Spleen (tissue), 11 donors: Measurements from ENCODE around the gene SLC28A3. TPM values are rescaled to one million over a fixed set of nuclear protein-coding genes. Genes with fewer than 3 reads are reported as not detected.

Source experiments
- DNase-seq: peaks from one replicate; pipeline ENCODE4 v3.0.0-alpha.2; 2020
- H3K27ac ChIP-seq, 8 donors: fragments of 200-600 bp; sonication (generic) in 7 of 8; 1 replicate in 4 of 8; 2 replicates in 4 of 8; pipeline versions ENCODE4 v1.5.0 to v1.8.0; 2016 to 2021; ENCODE audit warnings: inconsistent platforms in 4 of 8, mild to moderate bottlenecking in 4 of 8, moderate library complexity in 1 of 8
- H3K27me3 ChIP-seq, 7 donors: fragments of 200-600 bp; sonication (generic) in 6 of 7; replicated peaks in 1 of 7; 1 replicate in 4 of 7; 2 replicates in 3 of 7; pipeline versions ENCODE4 v1.5.0 to v1.8.0; 2016 to 2021; ENCODE audit warnings: inconsistent platforms in 3 of 7, mild to moderate bottlenecking in 1 of 7
- H3K36me3 ChIP-seq, 6 donors: fragments of 200-600 bp; sonication (generic) in 5 of 6; 1 replicate in 4 of 6; 2 replicates in 2 of 6; pipeline versions ENCODE4 v1.5.0 to v1.8.0; 2016 to 2021; ENCODE audit warnings: inconsistent platforms in 2 of 6
- H3K4me1 ChIP-seq, 6 donors: fragments of 200-600 bp; sonication (generic) in 5 of 6; 1 replicate in 3 of 6; 2 replicates in 3 of 6; pipeline versions ENCODE4 v1.5.0 to v1.8.0; 2016 to 2021; ENCODE audit warnings: inconsistent platforms in 3 of 6
- H3K4me3 ChIP-seq, 8 donors: fragments of 200-600 bp; sonication (generic) in 7 of 8; 1 replicate in 4 of 8; 2 replicates in 4 of 8; pipeline versions ENCODE4 v1.5.0 to v1.8.0; 2016 to 2021; ENCODE audit warnings: inconsistent platforms in 4 of 8, mild to moderate bottlenecking in 4 of 8, moderate library complexity in 2 of 8
- H3K9me3 ChIP-seq, 8 donors: fragments of 200-600 bp; sonication (generic) in 7 of 8; 1 replicate in 4 of 8; 2 replicates in 4 of 8; pipeline versions ENCODE4 v1.5.0 to v1.8.0; 2016 to 2021; ENCODE audit warnings: inconsistent platforms in 4 of 8
- POLR2A ChIP-seq, 3 donors: fragments of 450-650 bp; IDR thresholded peaks; one replicate each; pipeline ENCODE4 v1.5.1; 2017; ENCODE audit warnings: antibody characterized with exemption in 3 of 3, mild to moderate bottlenecking in 1 of 3
- POLR2AphosphoS5 ChIP-seq, 3 donors: sonication (generic); formaldehyde crosslinking; IDR thresholded peaks; one replicate each; pipeline ENCODE4 v1.5.1; 2017; ENCODE audit warnings: antibody characterized with exemption in 3 of 3
- WGBS, 5 donors: extraction: QIAGEN DNeasy Blood & Tissue Kit in 3 of 5; methylation state at CpG; one replicate each; pipeline versions ENCODE4 v1.1.5 to v1.1.7; 2013 to 2018; 5-methylcytosine and 5-hydroxymethylcytosine counted together
- intact Hi-C: fragments of 100-400 bp; cut with DNase I; formaldehyde crosslinking; loops from one replicate; pipeline ENCODE4 v1.15.0; 2023; ENCODE audit warnings: low total_unique reads
- polyA plus RNA-seq, 3 donors: library from polyadenylated mRNA; stranded (reverse); fragments of 200-250 nt; gene quantifications; one replicate each; pipeline ENCODE4 v1.2.1, GENCODE V29; 2013
- total RNA-seq, 7 donors: library from RNA; depleted of rRNA in 3 of 7; stranded (reverse); fragments of >200 nt in 3 of 7; fragmentation: NEBNext Ultra II Directional in 4 of 7; extraction: Animal tissue kit (Norgen Biotek cat#: 25700) in 4 of 7; gene quantifications; one replicate each; pipeline versions ENCODE4 v1.1.0 to v1.2.1, GENCODE V29; 2016 to 2021
- TF ChIP-seq, protein P1 (sequence below), 11 experiments: fragments of 200-600 bp in 7 of 11; fragments of 450-650 bp in 4 of 11; sonication (generic) in 4 of 11; IDR thresholded peaks in 8 of 11; conservative IDR thresholded peaks in 3 of 11; 1 replicate in 7 of 11; 2 replicates in 4 of 11; pipeline versions ENCODE4 v1.4.0 to v1.8.0; 2016 to 2021; ENCODE audit warnings: antibody characterized with exemption in 11 of 11, inconsistent platforms in 4 of 11, mild to moderate bottlenecking in 1 of 11
- donor health status: healthy with polysubstance abuse.
- donor health status: DM: no; HTN: no; CAD: no; lungs with moderate emphysema.
- donor health status: DM: no; HTN: no; CAD: no.
- donor health status: Bipolar disorder and iron deficiency.
- donor health status: healthy.
- donor health status: DM: no; HTN: no; CAD: no.
- donor health status: DM: yes; HTN: yes; CAD: no.

Gene SLC28A3
- total and polyA plus RNA-seq, 10 donors: 0.06 to 1.2 (median 0.57) TPM; not detected in 1

DNA sequence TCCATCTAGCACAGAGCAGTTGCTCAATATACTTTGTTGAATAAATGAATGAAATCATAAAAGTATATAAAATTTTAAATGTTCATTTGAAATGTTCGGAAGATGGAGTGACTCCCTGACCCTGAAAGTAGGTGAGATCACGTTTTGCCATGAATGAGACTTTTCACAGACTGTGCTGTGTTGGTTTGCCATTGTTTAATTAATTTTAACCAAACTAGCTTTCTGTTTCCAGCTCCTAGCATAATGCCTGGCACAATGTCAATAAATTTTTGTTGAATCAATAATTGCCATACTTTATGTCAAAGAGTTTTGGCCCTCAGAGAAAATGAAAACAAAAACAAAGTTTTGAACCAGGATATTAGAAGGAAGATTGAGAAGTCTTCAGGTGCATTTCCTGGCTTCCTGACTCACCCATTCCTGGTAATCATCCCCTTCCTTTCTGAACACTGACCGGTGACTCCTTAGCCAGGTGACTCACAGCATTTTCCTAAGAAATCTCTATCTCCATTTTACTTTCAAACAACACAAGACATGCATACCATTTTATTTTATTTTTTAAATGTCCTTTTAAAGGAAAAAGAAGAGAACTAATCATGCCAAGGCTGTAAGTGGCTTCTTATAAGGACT lies 15.1 kb downstream of the SLC28A3 start:
- Histone ChIP-seq H3K27ac (no peak overlapping the region), H3K9me3 (peaks cover 0 to 24% (median 12%) of the 10 kb centered on the region in 8 donors), H3K4me3 (no peak overlapping the region), H3K27me3 (no peaks in the 10 kb centered on the region), H3K4me1 (peaks cover 0 to 16% (median 1%) of the 10 kb centered on the region in 6 donors), H3K36me3 (no peaks in the 10 kb centered on the region)
- DNase-seq: no peak
- intact Hi-C loops: no loop called here
- TF ChIP-seq, protein P1, sequence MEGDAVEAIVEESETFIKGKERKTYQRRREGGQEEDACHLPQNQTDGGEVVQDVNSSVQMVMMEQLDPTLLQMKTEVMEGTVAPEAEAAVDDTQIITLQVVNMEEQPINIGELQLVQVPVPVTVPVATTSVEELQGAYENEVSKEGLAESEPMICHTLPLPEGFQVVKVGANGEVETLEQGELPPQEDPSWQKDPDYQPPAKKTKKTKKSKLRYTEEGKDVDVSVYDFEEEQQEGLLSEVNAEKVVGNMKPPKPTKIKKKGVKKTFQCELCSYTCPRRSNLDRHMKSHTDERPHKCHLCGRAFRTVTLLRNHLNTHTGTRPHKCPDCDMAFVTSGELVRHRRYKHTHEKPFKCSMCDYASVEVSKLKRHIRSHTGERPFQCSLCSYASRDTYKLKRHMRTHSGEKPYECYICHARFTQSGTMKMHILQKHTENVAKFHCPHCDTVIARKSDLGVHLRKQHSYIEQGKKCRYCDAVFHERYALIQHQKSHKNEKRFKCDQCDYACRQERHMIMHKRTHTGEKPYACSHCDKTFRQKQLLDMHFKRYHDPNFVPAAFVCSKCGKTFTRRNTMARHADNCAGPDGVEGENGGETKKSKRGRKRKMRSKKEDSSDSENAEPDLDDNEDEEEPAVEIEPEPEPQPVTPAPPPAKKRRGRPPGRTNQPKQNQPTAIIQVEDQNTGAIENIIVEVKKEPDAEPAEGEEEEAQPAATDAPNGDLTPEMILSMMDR (IDR thresholded peaks at IDR 0.05 in 8 of 11, conservative IDR thresholded peaks at IDR 0.05 in 3 of 11): no peak
- TF ChIP-seq POLR2AphosphoS5 (IDR thresholded peaks at IDR 0.05): no peak
- WGBS, 5 donors: 78 to 90% (median 79%) methylated on average over 3 of the region's 3 CpGs

- H3K27ac ChIP-seq: peak overlapping the region in 4 of 8 donors; percentile 32 to 80 (median 69)
- H3K9me3 ChIP-seq: peaks cover 0 to 24% (median 12%) of the 10 kb centered on the region in 8 donors
- TF ChIP-seq POLR2AphosphoS5 (IDR thresholded peaks at IDR 0.05): no peak
- TF ChIP-seq POLR2A (IDR thresholded peaks at IDR 0.05): no peak
- H3K4me1 ChIP-seq: peaks cover 0 to 16% (median 1%) of the 10 kb centered on the region in 6 donors
- H3K36me3 ChIP-seq: no peaks in the 10 kb centered on the region
- no peak overlapping the region for H3K4me3 ChIP-seq
- no peaks in the 10 kb centered on the region for H3K27me3 ChIP-seq
- intact Hi-C loops: no loop called here
- no peak for DNase-seq
Observed at GRCh38 chr9:84324811-84325210, 15.7 kb downstream of the SLC28A3 start.

GRCh38 chr9:84323858-84324257 lies 16.7 kb downstream of the SLC28A3 start:
- WGBS, 5 donors: 31 to 59% (median 57%) methylated on average over 2 of the region's 2 CpGs
- no peak for DNase-seq
- Histone ChIP-seq H3K27ac (peak overlapping the region in 7 of 8 donors; percentile 17 to 80 (median 64)), H3K36me3 (no peaks in the 10 kb centered on the region), H3K4me1 (peaks cover 0 to 25% (median 1%) of the 10 kb centered on the region in 6 donors), H3K9me3 (peaks cover 0 to 16% (median 8%) of the 10 kb centered on the region in 8 donors), H3K4me3 (peak overlapping the region in 1 of 8 donors; percentile 9), H3K27me3 (no peaks in the 10 kb centered on the region)
- intact Hi-C loops: no loop called here
- TF ChIP-seq POLR2AphosphoS5 (IDR thresholded peaks at IDR 0.05) (no peak), POLR2A (IDR thresholded peaks at IDR 0.05) (no peak)
- TF ChIP-seq, protein P1 (IDR thresholded peaks at IDR 0.05 in 8 of 11, conservative IDR thresholded peaks at IDR 0.05 in 3 of 11): no peak

- no peak for TF ChIP-seq POLR2A (IDR thresholded peaks at IDR 0.05)
- TF ChIP-seq, protein P1 (IDR thresholded peaks at IDR 0.05 in 8 of 11, conservative IDR thresholded peaks at IDR 0.05 in 3 of 11): no peak
- no peak for TF ChIP-seq POLR2AphosphoS5 (IDR thresholded peaks at IDR 0.05)
- H3K4me1 ChIP-seq: peaks cover 0 to 30% (median 1%) of the 10 kb centered on the region in 6 donors
- no peak for DNase-seq
- peaks cover 0 to 6% (median 0%) of the 10 kb centered on the region in 8 donors for H3K9me3 ChIP-seq
- H3K4me3 ChIP-seq: no peak overlapping the region
- no peaks in the 10 kb centered on the region for H3K27me3 ChIP-seq
- WGBS, 5 donors: 98 to 100% (median 100%) methylated on average over 1 of the region's 1 CpG
- H3K27ac ChIP-seq: peak overlapping the region in 2 of 8 donors; percentile 74 to 80
- intact Hi-C loops: no loop called here
- no peaks in the 10 kb centered on the region for H3K36me3 ChIP-seq
Observed at GRCh38 chr9:84322828-84323227, 17.7 kb downstream of the SLC28A3 start.
